ENCODE data around the gene TSPAN9. TPM values are rescaled to one million over a fixed set of nuclear protein-coding genes. Genes with fewer than 3 reads are reported as not detected.

The TSPAN9 gene
- total RNA-seq, 1 experiment from 2014 or later, result 35.5 TPM

DNA sequence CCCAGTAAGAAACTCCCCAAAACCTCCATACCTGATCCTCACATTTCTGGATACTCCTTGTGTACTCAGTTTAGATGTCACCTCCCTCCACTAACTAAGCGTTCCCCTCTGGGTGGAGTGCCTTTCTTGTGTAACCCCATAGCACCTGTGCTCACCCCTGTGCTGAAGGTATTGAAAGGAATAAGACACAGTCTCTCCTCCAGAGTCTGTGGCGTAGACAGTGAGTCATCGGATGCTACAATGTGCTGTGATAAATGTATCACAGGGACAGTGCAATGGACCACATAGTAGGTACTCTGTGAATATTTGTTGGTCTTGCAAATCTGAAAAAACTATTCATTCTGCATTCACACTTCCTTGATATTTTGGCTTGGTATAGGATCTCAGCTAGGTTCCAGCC, 30.8 kb downstream of the TSPAN9 start:
- no peak for DNase-seq (ENCODE audit: low spot score)
- H3K9me3 ChIP-seq (ENCODE audit: low read depth, low read length, poor library complexity, severe bottlenecking), result no peaks in the 10 kb centered on the region
- peak overlapping the region; percentile 66 for H3K27ac ChIP-seq (ENCODE audit: low read depth, low read length, poor library complexity, severe bottlenecking)
- ChIA-PET CTCF (no interaction called here), POLR2A (ENCODE audit: low non-redundant PET) (no interaction called here)
- no peak overlapping the region for H3K4me3 ChIP-seq (ENCODE audit: low read depth, low read length, poor library complexity, severe bottlenecking)
- no peaks in the 10 kb centered on the region for H3K36me3 ChIP-seq (ENCODE audit: insufficient read depth, low read length, poor library complexity, severe bottlenecking)
- peaks cover 44% of the 10 kb centered on the region for H3K4me1 ChIP-seq (ENCODE audit: insufficient read depth, low read length, poor library complexity, severe bottlenecking)
- BruUV-seq (replicated peaks), result no TSS peak
- H3K27me3 ChIP-seq (replicated peaks; ENCODE audit: insufficient read depth, low read depth, low read length, poor library complexity), result no peaks in the 10 kb centered on the region
- no peak for TF ChIP-seq EZH2 (IDR thresholded peaks at IDR 0.05; ENCODE audit: borderline replicate concordance, low read depth, low read length, poor library complexity, severe bottlenecking)
- no peak for TF ChIP-seq CTCF (conservative IDR thresholded peaks at IDR 0.05; ENCODE audit: low read depth, low read length)
- intact Hi-C loops (cut with micrococcal nuclease; ENCODE audit: unreplicated experiment), result no loop called here

DNA sequence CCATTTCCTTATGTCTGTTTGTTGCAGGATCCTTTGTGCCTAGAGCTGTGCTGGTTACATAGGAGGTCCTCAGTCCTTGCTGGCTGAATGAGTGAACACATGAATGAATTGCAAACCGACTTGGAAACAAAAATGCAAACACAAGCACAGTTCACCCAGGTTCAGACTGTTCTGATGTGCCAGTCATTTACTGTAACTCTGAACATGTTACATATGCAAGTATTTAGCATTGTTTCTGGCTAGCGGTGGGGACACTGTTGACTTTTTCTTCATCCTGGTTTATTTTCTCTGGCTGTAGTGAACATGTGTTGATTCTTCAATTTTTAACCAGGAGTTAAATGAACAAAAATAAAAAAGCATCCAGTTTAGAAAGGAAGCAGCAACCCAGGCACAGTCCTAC, 33.4 kb downstream of the TSPAN9 start:
- ChIA-PET POLR2A (ENCODE audit: low non-redundant PET) (no interaction called here), CTCF (no interaction called here)

DNA sequence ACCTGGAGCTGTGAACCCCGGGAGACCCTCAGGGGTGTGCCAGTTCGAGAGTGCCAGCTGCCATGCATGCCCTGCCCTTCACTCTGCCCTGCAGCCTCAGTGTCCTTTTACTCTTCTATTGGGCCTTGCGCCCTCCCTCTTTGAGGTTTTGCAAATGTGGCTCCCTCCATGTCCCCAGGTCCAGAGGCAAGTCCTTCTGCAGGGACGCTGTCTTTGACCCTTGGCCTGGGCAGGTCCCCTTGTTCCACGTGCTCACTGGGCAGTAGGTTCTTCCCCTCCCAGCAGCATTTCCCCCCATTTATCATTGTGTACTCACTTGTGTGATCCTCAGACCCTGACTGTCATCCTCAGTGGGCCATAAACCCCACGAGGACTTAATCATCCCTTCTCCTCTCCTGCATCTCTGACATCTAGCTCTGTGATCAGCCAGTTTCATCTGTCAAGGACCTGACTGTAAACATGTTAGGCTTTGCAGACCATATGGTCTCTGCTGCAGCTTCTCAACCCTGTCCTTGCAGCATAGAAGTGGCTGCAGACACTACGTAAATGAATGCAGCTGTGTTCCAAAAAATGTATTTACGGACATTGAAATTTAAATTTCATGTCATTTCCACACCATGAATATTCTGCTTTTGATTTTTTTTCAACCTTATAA, 36.6 kb downstream of the TSPAN9 start:
- H3K4me1 ChIP-seq (ENCODE audit: insufficient read depth, low read length, poor library complexity, severe bottlenecking), result peaks cover 11% of the 10 kb centered on the region
- H3K36me3 ChIP-seq (ENCODE audit: insufficient read depth, low read length, poor library complexity, severe bottlenecking), result no peaks in the 10 kb centered on the region
- no peak overlapping the region for H3K4me3 ChIP-seq (ENCODE audit: low read depth, low read length, poor library complexity, severe bottlenecking)
- H3K27ac ChIP-seq (ENCODE audit: low read depth, low read length, poor library complexity, severe bottlenecking), result no peak overlapping the region
- TF ChIP-seq EZH2 (IDR thresholded peaks at IDR 0.05; ENCODE audit: borderline replicate concordance, low read depth, low read length, poor library complexity, severe bottlenecking) (no peak), CTCF (conservative IDR thresholded peaks at IDR 0.05; ENCODE audit: low read depth, low read length) (no peak)
- no peak for DNase-seq (ENCODE audit: low spot score)
- POLR2A ChIA-PET (ENCODE audit: low non-redundant PET), result no interaction called here
- H3K27me3 ChIP-seq (replicated peaks; ENCODE audit: insufficient read depth, low read depth, low read length, poor library complexity), result no peaks in the 10 kb centered on the region
- intact Hi-C loops (cut with micrococcal nuclease; ENCODE audit: unreplicated experiment), result no loop called here
- H3K9me3 ChIP-seq (ENCODE audit: low read depth, low read length, poor library complexity, severe bottlenecking), result no peaks in the 10 kb centered on the region
- BruUV-seq (replicated peaks), result no TSS peak
- CTCF ChIA-PET, result no interaction called here

More for the DNA sequence above, 33.4 kb downstream of the TSPAN9 start:
- Histone ChIP-seq H3K9me3 (ENCODE audit: low read depth, low read length, poor library complexity, severe bottlenecking) (no peaks in the 10 kb centered on the region), H3K4me3 (ENCODE audit: low read depth, low read length, poor library complexity, severe bottlenecking) (no peak overlapping the region), H3K4me1 (ENCODE audit: insufficient read depth, low read length, poor library complexity, severe bottlenecking) (peaks cover 25% of the 10 kb centered on the region), H3K27me3 (replicated peaks; ENCODE audit: insufficient read depth, low read depth, low read length, poor library complexity) (no peaks in the 10 kb centered on the region), H3K27ac (ENCODE audit: low read depth, low read length, poor library complexity, severe bottlenecking) (no peak overlapping the region), H3K36me3 (ENCODE audit: insufficient read depth, low read length, poor library complexity, severe bottlenecking) (no peaks in the 10 kb centered on the region)
- TF ChIP-seq CTCF (conservative IDR thresholded peaks at IDR 0.05; ENCODE audit: low read depth, low read length) (no peak), EZH2 (IDR thresholded peaks at IDR 0.05; ENCODE audit: borderline replicate concordance, low read depth, low read length, poor library complexity, severe bottlenecking) (no peak)
- no TSS peak for BruUV-seq (replicated peaks)
- DNase-seq (ENCODE audit: low spot score), result no peak
- intact Hi-C loops (cut with micrococcal nuclease; ENCODE audit: unreplicated experiment), result no loop called here
